WTC11 (cell line): ENCODE measurements around the gene PRRC2B. TPM values are rescaled to one million over a fixed set of nuclear protein-coding genes. Genes with fewer than 3 reads are reported as not detected.

Source experiments
- ATAC-seq: fragments of 200-7000 bp; cut with Tn5 transposase; 2 replicates; pipeline ENCODE4 v1.10.0; 2021; ENCODE audit warnings: mild to moderate bottlenecking, moderate library complexity
- CTCF ChIA-PET: fragments of 300-600 bp; sonication (Branson Sonifier 250); formaldehyde crosslinking; loops from one replicate; lab custom pipeline; 2021; ENCODE audit warnings: antibody characterized with exemption; lab: Charles Lee
- POLR2A ChIA-PET: fragments of 350-600 bp; sonication (Branson Sonifier 250); formaldehyde crosslinking; loops from one replicate; lab custom pipeline; 2021; ENCODE audit warnings: antibody characterized with exemption; lab: Charles Lee
- DNase-seq: peaks from one replicate; pipeline ENCODE4 v3.0.0; 2021; ENCODE audit warnings: low spot score
- H3K27ac Mint-ChIP-seq: 2 replicates; pipeline ENCODE4 v1.8.0; 2021; ENCODE audit warnings: mixed read lengths
- H3K27me3 Mint-ChIP-seq: 2 replicates; pipeline ENCODE4 v1.8.0; 2021; ENCODE audit warnings: low read depth, mild to moderate bottlenecking, moderate library complexity, mixed read lengths
- H3K36me3 Mint-ChIP-seq: 2 replicates; pipeline ENCODE4 v1.8.0; 2021; ENCODE audit warnings: mixed read lengths
- H3K4me1 Mint-ChIP-seq: 2 replicates; pipeline ENCODE4 v1.8.0; 2022; ENCODE audit warnings: mixed read lengths
- H3K4me3 Mint-ChIP-seq: 2 replicates; pipeline ENCODE4 v1.8.0; 2021; ENCODE audit warnings: mild to moderate bottlenecking, moderate library complexity, mixed read lengths
- H3K9me3 Mint-ChIP-seq: 2 replicates; pipeline ENCODE4 v1.8.0; 2021; ENCODE audit warnings: mixed read lengths
- ARID4B ChIP-seq: sonication (generic); formaldehyde crosslinking; IDR thresholded peaks from 2 replicates; pipeline ENCODE4 v1.8.0; 2023; ENCODE audit warnings: missing genetic modification reagents, mild to moderate bottlenecking, borderline replicate concordance
- CREB1 ChIP-seq: sonication (generic); formaldehyde crosslinking; IDR thresholded peaks from 2 replicates; pipeline ENCODE4 v1.8.0; 2023; ENCODE audit warnings: mild to moderate bottlenecking, missing genetic modification reagents
- CREM ChIP-seq: sonication (generic); formaldehyde crosslinking; IDR thresholded peaks from 2 replicates; pipeline ENCODE4 v1.8.1; 2022; ENCODE audit warnings: mild to moderate bottlenecking, missing genetic modification reagents, moderate library complexity
- ESRRA ChIP-seq: sonication (generic); formaldehyde crosslinking; IDR thresholded peaks from 2 replicates; pipeline ENCODE4 v1.8.1; 2022; ENCODE audit warnings: mild to moderate bottlenecking, missing genetic modification reagents, borderline replicate concordance
- FOXJ3 ChIP-seq: sonication (generic); formaldehyde crosslinking; IDR thresholded peaks from 2 replicates; pipeline ENCODE4 v1.9.0; 2021; ENCODE audit warnings: missing genetic modification reagents, mild to moderate bottlenecking, borderline replicate concordance
- FOXK1 ChIP-seq: sonication (generic); formaldehyde crosslinking; IDR thresholded peaks from 2 replicates; pipeline ENCODE4 v1.8.0; 2022; ENCODE audit warnings: mild to moderate bottlenecking, moderate library complexity, missing genetic modification reagents
- HMGXB4 ChIP-seq: sonication (generic); formaldehyde crosslinking; IDR thresholded peaks from 2 replicates; pipeline ENCODE4 v1.8.1; 2023; ENCODE audit warnings: mild to moderate bottlenecking, moderate library complexity, missing genetic modification reagents
- JAZF1 ChIP-seq: fragments of 250-450 bp; sonication (Bioruptor Pico); IDR thresholded peaks from 2 replicates; pipeline ENCODE4 v1.9.0; 2021; ENCODE audit warnings: moderate library complexity, mild to moderate bottlenecking, inconsistent platforms
- KAT7 ChIP-seq: sonication (generic); formaldehyde crosslinking; IDR thresholded peaks from 2 replicates; pipeline ENCODE4 v1.8.1; 2023; ENCODE audit warnings: missing genetic modification reagents, mild to moderate bottlenecking, borderline replicate concordance
- MYBL2 ChIP-seq: sonication (generic); formaldehyde crosslinking; IDR thresholded peaks from 2 replicates; pipeline ENCODE4 v1.8.1; 2023; ENCODE audit warnings: mild to moderate bottlenecking, moderate library complexity, missing genetic modification reagents
- NR3C1 ChIP-seq: sonication (generic); formaldehyde crosslinking; conservative IDR thresholded peaks from 2 replicates; pipeline ENCODE4 v1.8.1; 2023; ENCODE audit warnings: low read depth, mild to moderate bottlenecking, missing genetic modification reagents
- SMAD4 ChIP-seq: sonication (generic); formaldehyde crosslinking; IDR thresholded peaks from 2 replicates; pipeline ENCODE4 v1.8.0; 2022; ENCODE audit warnings: mild to moderate bottlenecking, missing genetic modification reagents
- TEAD1 ChIP-seq: sonication (generic); formaldehyde crosslinking; IDR thresholded peaks from 2 replicates; pipeline ENCODE4 v1.8.0; 2022; ENCODE audit warnings: mild to moderate bottlenecking, missing genetic modification reagents
- ZNF121 ChIP-seq: sonication (generic); formaldehyde crosslinking; IDR thresholded peaks from 2 replicates; pipeline ENCODE4 v1.8.0; 2023; ENCODE audit warnings: missing genetic modification reagents
- ZNF416 ChIP-seq: fragments of 250-450 bp; sonication (Bioruptor Pico); IDR thresholded peaks from 2 replicates; pipeline ENCODE4 v1.9.0; 2021; ENCODE audit warnings: mild to moderate bottlenecking, inconsistent platforms
- total RNA-seq: library from RNA; stranded (reverse); gene quantifications from 3 replicates; pipeline ENCODE4 v1.2.3, GENCODE V29; 2021
- TF ChIP-seq, protein P1 (sequence below): sonication (generic); formaldehyde crosslinking; IDR thresholded peaks from 2 replicates; pipeline ENCODE4 v1.8.1; 2023; ENCODE audit warnings: mild to moderate bottlenecking, missing genetic modification reagents, borderline replicate concordance
- TF ChIP-seq, protein P2 (sequence below): fragments of 200-600 bp; IDR thresholded peaks from 2 replicates; pipeline ENCODE4 v1.8.0; 2022; ENCODE audit warnings: antibody characterized with exemption
- TF ChIP-seq, protein P3 (sequence below): sonication (generic); formaldehyde crosslinking; IDR thresholded peaks from 2 replicates; pipeline ENCODE4 v1.8.0; 2023; ENCODE audit warnings: missing genetic modification reagents
- TF ChIP-seq, protein P4 (sequence below): fragments of 250-450 bp; sonication (Bioruptor Pico); IDR thresholded peaks from 2 replicates; pipeline ENCODE4 v1.9.0; 2021; ENCODE audit warnings: moderate library complexity, mild to moderate bottlenecking, inconsistent platforms, borderline replicate concordance
- TF ChIP-seq, protein P5 (sequence below): sonication (generic); formaldehyde crosslinking; IDR thresholded peaks from 2 replicates; pipeline ENCODE4 v1.8.1; 2023; ENCODE audit warnings: mild to moderate bottlenecking, missing genetic modification reagents, moderate library complexity

PRRC2B gene
- total RNA-seq, 1 experiment from 2014 or later = 272 TPM

DNA sequence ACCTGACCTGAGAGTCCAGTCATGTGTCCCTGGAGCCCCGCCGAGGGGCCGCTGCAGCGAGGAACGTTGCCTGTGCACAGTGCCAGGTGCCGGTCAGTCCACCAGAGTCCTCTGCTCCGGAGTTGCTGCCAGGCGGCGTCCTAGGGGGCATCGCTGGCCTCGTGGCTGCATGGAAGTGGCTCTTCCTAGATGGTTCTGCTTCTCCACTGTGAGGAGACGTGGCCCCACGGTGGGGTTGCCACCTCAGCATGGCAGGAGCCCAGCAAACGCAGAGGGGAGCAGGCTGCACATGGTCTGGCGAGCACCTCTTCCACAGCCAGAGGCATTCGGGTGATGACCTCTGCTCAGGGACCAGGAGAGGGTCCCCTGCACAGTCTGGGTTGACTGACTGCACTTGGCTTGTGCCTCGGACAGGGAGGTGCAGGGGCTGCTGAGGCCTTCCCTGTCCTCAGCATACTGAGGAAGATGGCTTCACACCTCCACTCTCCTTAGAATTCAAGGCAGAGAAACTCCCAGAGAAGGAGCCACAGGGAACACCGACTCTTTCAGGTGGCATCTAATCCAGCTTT, 83.0 kb downstream of the PRRC2B start (continued):
- TF ChIP-seq, protein P1, sequence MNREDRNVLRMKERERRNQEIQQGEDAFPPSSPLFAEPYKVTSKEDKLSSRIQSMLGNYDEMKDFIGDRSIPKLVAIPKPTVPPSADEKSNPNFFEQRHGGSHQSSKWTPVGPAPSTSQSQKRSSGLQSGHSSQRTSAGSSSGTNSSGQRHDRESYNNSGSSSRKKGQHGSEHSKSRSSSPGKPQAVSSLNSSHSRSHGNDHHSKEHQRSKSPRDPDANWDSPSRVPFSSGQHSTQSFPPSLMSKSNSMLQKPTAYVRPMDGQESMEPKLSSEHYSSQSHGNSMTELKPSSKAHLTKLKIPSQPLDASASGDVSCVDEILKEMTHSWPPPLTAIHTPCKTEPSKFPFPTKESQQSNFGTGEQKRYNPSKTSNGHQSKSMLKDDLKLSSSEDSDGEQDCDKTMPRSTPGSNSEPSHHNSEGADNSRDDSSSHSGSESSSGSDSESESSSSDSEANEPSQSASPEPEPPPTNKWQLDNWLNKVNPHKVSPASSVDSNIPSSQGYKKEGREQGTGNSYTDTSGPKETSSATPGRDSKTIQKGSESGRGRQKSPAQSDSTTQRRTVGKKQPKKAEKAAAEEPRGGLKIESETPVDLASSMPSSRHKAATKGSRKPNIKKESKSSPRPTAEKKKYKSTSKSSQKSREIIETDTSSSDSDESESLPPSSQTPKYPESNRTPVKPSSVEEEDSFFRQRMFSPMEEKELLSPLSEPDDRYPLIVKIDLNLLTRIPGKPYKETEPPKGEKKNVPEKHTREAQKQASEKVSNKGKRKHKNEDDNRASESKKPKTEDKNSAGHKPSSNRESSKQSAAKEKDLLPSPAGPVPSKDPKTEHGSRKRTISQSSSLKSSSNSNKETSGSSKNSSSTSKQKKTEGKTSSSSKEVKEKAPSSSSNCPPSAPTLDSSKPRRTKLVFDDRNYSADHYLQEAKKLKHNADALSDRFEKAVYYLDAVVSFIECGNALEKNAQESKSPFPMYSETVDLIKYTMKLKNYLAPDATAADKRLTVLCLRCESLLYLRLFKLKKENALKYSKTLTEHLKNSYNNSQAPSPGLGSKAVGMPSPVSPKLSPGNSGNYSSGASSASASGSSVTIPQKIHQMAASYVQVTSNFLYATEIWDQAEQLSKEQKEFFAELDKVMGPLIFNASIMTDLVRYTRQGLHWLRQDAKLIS = no peak
- no peak for TF ChIP-seq ARID4B (CRISPR knock-in tag)
- no peak for TF ChIP-seq JAZF1
- TF ChIP-seq ZNF121 (CRISPR knock-in tag) = no peak
- no peak for TF ChIP-seq ZNF416 (CRISPR knock-in tag)
- no peak for TF ChIP-seq ESRRA
- TF ChIP-seq CREM (CRISPR knock-in tag) = no peak
- TF ChIP-seq MYBL2 (CRISPR knock-in tag) = no peak
- TF ChIP-seq, protein P2, sequence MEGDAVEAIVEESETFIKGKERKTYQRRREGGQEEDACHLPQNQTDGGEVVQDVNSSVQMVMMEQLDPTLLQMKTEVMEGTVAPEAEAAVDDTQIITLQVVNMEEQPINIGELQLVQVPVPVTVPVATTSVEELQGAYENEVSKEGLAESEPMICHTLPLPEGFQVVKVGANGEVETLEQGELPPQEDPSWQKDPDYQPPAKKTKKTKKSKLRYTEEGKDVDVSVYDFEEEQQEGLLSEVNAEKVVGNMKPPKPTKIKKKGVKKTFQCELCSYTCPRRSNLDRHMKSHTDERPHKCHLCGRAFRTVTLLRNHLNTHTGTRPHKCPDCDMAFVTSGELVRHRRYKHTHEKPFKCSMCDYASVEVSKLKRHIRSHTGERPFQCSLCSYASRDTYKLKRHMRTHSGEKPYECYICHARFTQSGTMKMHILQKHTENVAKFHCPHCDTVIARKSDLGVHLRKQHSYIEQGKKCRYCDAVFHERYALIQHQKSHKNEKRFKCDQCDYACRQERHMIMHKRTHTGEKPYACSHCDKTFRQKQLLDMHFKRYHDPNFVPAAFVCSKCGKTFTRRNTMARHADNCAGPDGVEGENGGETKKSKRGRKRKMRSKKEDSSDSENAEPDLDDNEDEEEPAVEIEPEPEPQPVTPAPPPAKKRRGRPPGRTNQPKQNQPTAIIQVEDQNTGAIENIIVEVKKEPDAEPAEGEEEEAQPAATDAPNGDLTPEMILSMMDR = no peak
- no peak for TF ChIP-seq SMAD4 (CRISPR knock-in tag)
- TF ChIP-seq NR3C1 (CRISPR knock-in tag) = no peak
- no peak for TF ChIP-seq FOXK1 (CRISPR knock-in tag)
- TF ChIP-seq, protein P3, sequence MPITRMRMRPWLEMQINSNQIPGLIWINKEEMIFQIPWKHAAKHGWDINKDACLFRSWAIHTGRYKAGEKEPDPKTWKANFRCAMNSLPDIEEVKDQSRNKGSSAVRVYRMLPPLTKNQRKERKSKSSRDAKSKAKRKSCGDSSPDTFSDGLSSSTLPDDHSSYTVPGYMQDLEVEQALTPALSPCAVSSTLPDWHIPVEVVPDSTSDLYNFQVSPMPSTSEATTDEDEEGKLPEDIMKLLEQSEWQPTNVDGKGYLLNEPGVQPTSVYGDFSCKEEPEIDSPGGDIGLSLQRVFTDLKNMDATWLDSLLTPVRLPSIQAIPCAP (CRISPR knock-in tag) = no peak
- TF ChIP-seq FOXJ3 = no peak
- TF ChIP-seq KAT7 (CRISPR knock-in tag) = no peak
- TF ChIP-seq, all 79 proteins: peak for 0

GRCh38 chr9:131477367-131477766, 83.5 kb downstream of the PRRC2B start:
- ChIA-PET POLR2A (interaction anchor here (0.5 kb wide), 1 partner anchor 14 kb away, joined by 3 read pairs; no protein-coding TSS in a partner anchor), CTCF (interaction anchor here (0.6 to 2.0 kb wide), 15 partner anchors 10 to 260 kb away, joined by 3 to 7 read pairs (median 4); partner anchors contain the start of gene POMT1)
- no peak overlapping the region for H3K4me3 Mint-ChIP-seq
- H3K27me3 Mint-ChIP-seq = no peaks in the 10 kb centered on the region; the same call in 1 of the 2 replicates
- H3K9me3 Mint-ChIP-seq = no peaks in the 10 kb centered on the region
- no peaks in the 10 kb centered on the region for H3K4me1 Mint-ChIP-seq
- peak overlapping the region; percentile 70; the same call in 1 of the 2 replicates for H3K27ac Mint-ChIP-seq
- no peak for ATAC-seq
- peaks cover 81% of the 10 kb centered on the region for H3K36me3 Mint-ChIP-seq
- no peak for DNase-seq
- TF ChIP-seq, protein P4, sequence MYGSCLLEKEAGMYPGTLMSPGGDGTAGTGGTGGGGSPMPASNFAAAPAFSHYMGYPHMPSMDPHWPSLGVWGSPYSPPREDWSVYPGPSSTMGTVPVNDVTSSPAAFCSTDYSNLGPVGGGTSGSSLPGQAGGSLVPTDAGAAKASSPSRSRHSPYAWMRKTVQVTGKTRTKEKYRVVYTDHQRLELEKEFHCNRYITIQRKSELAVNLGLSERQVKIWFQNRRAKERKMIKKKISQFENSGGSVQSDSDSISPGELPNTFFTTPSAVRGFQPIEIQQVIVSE = no peak
- TF ChIP-seq TEAD1 (CRISPR knock-in tag) (no peak), CREB1 (no peak), HMGXB4 (CRISPR knock-in tag) (no peak), ZNF121 (CRISPR knock-in tag) (no peak)
- TF ChIP-seq, protein P5, sequence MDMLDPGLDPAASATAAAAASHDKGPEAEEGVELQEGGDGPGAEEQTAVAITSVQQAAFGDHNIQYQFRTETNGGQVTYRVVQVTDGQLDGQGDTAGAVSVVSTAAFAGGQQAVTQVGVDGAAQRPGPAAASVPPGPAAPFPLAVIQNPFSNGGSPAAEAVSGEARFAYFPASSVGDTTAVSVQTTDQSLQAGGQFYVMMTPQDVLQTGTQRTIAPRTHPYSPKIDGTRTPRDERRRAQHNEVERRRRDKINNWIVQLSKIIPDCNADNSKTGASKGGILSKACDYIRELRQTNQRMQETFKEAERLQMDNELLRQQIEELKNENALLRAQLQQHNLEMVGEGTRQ (CRISPR knock-in tag) = no peak
